ENCODE results near the gene FAM149A.

FAM149A gene

DNA sequence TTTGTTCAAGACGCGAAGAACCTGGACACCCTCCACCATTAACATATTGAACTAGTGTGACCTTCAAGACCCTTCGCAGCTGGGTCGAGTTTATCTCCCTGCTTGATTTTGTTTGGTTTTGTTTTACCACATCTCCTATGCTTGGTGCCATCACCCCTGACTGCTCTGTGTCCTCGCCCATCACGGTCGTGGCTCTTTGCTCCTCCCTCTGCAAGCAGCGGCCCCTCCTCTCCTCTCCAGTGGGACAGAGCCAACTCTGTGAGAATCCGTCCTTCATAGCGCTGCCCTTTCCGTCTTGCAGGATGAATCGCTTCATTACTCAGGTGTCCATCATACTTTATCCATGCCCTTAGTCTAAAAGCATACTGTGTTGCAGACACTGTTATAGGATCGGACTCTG, 9.1 kb upstream of the FAM149A start:
- Histone ChIP-seq H3K79me2 (ENCODE audit: low read length) (no peaks in the 10 kb centered on the region), H3K9me2 (replicated peaks; ENCODE audit: insufficient read depth, low read length) (no peaks in the 10 kb centered on the region), H3K4me3 (ENCODE audit: low read length) (no peak overlapping the region), H3K4me2 (ENCODE audit: low read depth, low read length) (no peak overlapping the region), H3K36me3 (replicated peaks; ENCODE audit: insufficient read depth, low read length) (no peaks in the 10 kb centered on the region), H3K27ac (ENCODE audit: low read length) (no peak overlapping the region), H3K4me1 (ENCODE audit: low read length) (no peaks in the 10 kb centered on the region), H3K27me3 (replicated peaks; ENCODE audit: insufficient read depth, low read length) (no peaks in the 10 kb centered on the region), H3K9ac (ENCODE audit: low read length) (no peak overlapping the region), H3K9me3 (replicated peaks; ENCODE audit: insufficient read depth, low read length) (no peaks in the 10 kb centered on the region), H4K20me1 (ENCODE audit: insufficient read depth, low read length) (no peaks in the 10 kb centered on the region), H2AFZ (ENCODE audit: low read length) (no peak overlapping the region), H3F3A (ENCODE audit: insufficient read depth, low read length) (no peaks in the 10 kb centered on the region)
- no peak for DNase-seq
- TF ChIP-seq EZH2 (optimal IDR thresholded peaks at IDR 0.05; ENCODE audit: low read depth, low read length) (no peak), EZH2phosphoT487 (IDR thresholded peaks at IDR 0.05; ENCODE audit: low read length) (no peak)
- TF ChIP-seq, protein P1, sequence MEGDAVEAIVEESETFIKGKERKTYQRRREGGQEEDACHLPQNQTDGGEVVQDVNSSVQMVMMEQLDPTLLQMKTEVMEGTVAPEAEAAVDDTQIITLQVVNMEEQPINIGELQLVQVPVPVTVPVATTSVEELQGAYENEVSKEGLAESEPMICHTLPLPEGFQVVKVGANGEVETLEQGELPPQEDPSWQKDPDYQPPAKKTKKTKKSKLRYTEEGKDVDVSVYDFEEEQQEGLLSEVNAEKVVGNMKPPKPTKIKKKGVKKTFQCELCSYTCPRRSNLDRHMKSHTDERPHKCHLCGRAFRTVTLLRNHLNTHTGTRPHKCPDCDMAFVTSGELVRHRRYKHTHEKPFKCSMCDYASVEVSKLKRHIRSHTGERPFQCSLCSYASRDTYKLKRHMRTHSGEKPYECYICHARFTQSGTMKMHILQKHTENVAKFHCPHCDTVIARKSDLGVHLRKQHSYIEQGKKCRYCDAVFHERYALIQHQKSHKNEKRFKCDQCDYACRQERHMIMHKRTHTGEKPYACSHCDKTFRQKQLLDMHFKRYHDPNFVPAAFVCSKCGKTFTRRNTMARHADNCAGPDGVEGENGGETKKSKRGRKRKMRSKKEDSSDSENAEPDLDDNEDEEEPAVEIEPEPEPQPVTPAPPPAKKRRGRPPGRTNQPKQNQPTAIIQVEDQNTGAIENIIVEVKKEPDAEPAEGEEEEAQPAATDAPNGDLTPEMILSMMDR (IDR thresholded peaks at IDR 0.05; ENCODE audit: low read length) = no peak

DNA sequence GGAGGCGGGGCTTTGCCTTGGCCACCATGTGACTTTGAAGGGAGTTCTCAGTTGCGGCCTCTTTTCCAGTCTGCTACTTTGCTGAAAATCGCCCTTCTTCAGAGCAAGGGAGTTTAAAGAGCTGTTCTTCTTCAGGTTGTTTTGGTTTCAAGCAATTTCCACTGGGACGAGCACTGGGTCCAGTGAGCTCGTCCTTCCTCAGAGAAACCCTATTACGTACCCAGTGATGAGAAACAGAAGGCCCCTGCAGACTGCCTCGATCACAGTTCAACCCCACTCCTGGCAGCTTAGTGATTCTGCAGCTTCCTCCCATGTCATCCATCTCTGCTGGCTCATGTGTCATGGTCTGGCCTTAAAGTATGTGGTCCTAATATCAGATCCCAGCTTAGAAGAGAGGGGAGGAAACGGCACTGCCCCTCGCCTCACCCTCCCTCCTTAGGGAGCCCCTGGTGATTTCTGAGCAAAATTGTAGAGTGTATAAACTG, 7.8 kb upstream of the FAM149A start:
- no peaks in the 10 kb centered on the region for H3K36me3 ChIP-seq (replicated peaks; ENCODE audit: insufficient read depth, low read length)
- H3K4me1 ChIP-seq (ENCODE audit: low read length) = no peaks in the 10 kb centered on the region
- TF ChIP-seq EZH2phosphoT487 (IDR thresholded peaks at IDR 0.05; ENCODE audit: low read length) (no peak), EZH2 (optimal IDR thresholded peaks at IDR 0.05; ENCODE audit: low read depth, low read length) (no peak)
- TF ChIP-seq, protein P1 (IDR thresholded peaks at IDR 0.05; ENCODE audit: low read length) = no peak
- no peak for DNase-seq
- no peaks in the 10 kb centered on the region for H3F3A ChIP-seq (ENCODE audit: insufficient read depth, low read length)
- H3K4me2 ChIP-seq (ENCODE audit: low read depth, low read length) = no peak overlapping the region
- no peak overlapping the region for H3K9ac ChIP-seq (ENCODE audit: low read length)
- H2AFZ ChIP-seq (ENCODE audit: low read length) = no peak overlapping the region
- H3K79me2 ChIP-seq (ENCODE audit: low read length) = no peaks in the 10 kb centered on the region
- H3K27me3 ChIP-seq (replicated peaks; ENCODE audit: insufficient read depth, low read length) = no peaks in the 10 kb centered on the region
- H3K9me3 ChIP-seq (replicated peaks; ENCODE audit: insufficient read depth, low read length) = no peaks in the 10 kb centered on the region
- H3K27ac ChIP-seq (ENCODE audit: low read length) = no peak overlapping the region
- no peaks in the 10 kb centered on the region; the same call in 1 of the 2 replicates for H3K9me2 ChIP-seq (replicated peaks; ENCODE audit: insufficient read depth, low read length)
- no peaks in the 10 kb centered on the region for H4K20me1 ChIP-seq (ENCODE audit: insufficient read depth, low read length)
- no peak overlapping the region for H3K4me3 ChIP-seq (ENCODE audit: low read length)

DNA sequence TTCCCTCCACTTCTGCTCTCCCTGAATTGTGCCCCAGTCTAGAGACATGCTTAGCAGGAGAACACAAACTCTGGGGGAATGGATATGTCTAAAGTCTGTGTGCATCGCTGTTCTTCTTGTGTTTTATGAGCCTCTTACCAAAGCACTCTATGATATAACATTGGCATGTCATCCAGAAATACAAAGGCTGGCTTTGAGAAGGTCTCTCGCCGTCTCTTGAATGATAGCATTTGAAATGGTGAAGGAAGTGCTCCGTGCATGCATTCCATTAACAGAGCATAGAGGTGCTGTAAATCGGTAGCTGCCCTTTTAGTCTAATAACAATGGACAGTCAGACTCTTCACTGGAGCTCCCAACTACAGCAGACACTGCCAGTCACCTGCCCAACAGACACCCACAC, 7.1 kb upstream of the FAM149A start:
- H3K27ac ChIP-seq (ENCODE audit: low read length) = no peak overlapping the region
- H3K79me2 ChIP-seq (ENCODE audit: low read length) = no peaks in the 10 kb centered on the region
- TF ChIP-seq, protein P1 (IDR thresholded peaks at IDR 0.05; ENCODE audit: low read length) = no peak
- no peak for TF ChIP-seq EZH2phosphoT487 (IDR thresholded peaks at IDR 0.05; ENCODE audit: low read length)
- no peak for TF ChIP-seq EZH2 (optimal IDR thresholded peaks at IDR 0.05; ENCODE audit: low read depth, low read length)
- no peaks in the 10 kb centered on the region for H3K9me3 ChIP-seq (replicated peaks; ENCODE audit: insufficient read depth, low read length)
- no peak overlapping the region for H3K4me2 ChIP-seq (ENCODE audit: low read depth, low read length)
- no peak overlapping the region for H3K4me3 ChIP-seq (ENCODE audit: low read length)
- H3F3A ChIP-seq (ENCODE audit: insufficient read depth, low read length) = no peaks in the 10 kb centered on the region
- no peaks in the 10 kb centered on the region for H3K27me3 ChIP-seq (replicated peaks; ENCODE audit: insufficient read depth, low read length)
- H3K9ac ChIP-seq (ENCODE audit: low read length) = no peak overlapping the region
- no peaks in the 10 kb centered on the region for H3K4me1 ChIP-seq (ENCODE audit: low read length)
- no peak overlapping the region for H2AFZ ChIP-seq (ENCODE audit: low read length)
- DNase-seq = no peak
- H3K9me2 ChIP-seq (replicated peaks; ENCODE audit: insufficient read depth, low read length) = no peaks in the 10 kb centered on the region; the same call in 1 of the 2 replicates
- no peaks in the 10 kb centered on the region for H4K20me1 ChIP-seq (ENCODE audit: insufficient read depth, low read length)
- no peaks in the 10 kb centered on the region for H3K36me3 ChIP-seq (replicated peaks; ENCODE audit: insufficient read depth, low read length)
